Measurements from ENCODE around the gene ERFE.
A peak's percentile ranks its signal among the peaks of the same experiment; 100 is the strongest.

The ERFE gene

GRCh38 chr2:238117199-238118154 lies 41.3 kb upstream of the ERFE start:
- peaks cover 6% of the 10 kb centered on the region for H3K27me3 ChIP-seq (replicated peaks)
- H3K4me3 ChIP-seq (ENCODE audit: low read depth, low read length) = no peak overlapping the region
- no peak overlapping the region for H3K27ac ChIP-seq
- in situ Hi-C loops (cut with HindIII; ENCODE audit: low pct_ligation_motif_present, low sequenced_read_pairs) = no loop called here
- no peak for DNase-seq
- H3K36me3 ChIP-seq (replicated peaks) = no peaks in the 10 kb centered on the region
- TF ChIP-seq, protein P1, sequence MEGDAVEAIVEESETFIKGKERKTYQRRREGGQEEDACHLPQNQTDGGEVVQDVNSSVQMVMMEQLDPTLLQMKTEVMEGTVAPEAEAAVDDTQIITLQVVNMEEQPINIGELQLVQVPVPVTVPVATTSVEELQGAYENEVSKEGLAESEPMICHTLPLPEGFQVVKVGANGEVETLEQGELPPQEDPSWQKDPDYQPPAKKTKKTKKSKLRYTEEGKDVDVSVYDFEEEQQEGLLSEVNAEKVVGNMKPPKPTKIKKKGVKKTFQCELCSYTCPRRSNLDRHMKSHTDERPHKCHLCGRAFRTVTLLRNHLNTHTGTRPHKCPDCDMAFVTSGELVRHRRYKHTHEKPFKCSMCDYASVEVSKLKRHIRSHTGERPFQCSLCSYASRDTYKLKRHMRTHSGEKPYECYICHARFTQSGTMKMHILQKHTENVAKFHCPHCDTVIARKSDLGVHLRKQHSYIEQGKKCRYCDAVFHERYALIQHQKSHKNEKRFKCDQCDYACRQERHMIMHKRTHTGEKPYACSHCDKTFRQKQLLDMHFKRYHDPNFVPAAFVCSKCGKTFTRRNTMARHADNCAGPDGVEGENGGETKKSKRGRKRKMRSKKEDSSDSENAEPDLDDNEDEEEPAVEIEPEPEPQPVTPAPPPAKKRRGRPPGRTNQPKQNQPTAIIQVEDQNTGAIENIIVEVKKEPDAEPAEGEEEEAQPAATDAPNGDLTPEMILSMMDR (IDR thresholded peaks at IDR 0.05; ENCODE audit: low read depth, low read length, missing control alignments) = no peak

DNA sequence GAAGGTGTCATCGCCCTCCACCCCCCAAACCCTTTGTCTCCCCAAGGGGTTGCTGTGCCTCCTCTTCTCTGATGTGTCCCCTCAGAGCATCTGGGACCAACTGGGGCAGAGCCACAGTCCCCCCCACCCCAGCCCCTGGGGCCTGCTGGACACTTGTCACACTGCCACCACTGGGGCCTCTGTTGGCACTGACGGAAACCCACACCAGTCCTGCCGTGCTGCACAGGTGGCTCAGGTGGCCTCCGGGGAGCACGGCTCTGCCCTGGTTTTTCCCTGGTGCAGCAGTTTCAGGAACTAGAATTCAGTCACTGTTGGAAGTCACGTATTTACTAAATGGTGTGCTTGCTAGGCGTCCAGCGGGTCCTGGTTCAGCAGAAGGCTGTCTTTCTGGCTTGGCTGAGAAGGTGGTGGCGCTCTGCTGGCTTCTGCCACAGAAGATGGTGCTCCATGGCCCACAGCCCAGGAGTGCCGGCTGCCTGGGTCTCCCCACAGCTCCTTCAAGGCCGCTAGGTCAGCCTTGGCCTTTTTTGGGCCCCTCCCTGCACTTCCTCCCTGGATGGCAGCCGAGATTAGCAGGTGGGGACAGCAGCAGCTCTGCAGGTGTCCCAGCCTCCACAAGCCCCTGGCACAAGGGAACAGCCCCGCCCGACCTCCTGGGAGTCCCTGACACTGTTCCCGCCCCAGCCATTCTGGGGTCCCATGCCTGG lies 38.9 kb upstream of the ERFE start:
- DNase-seq = no peak
- Histone ChIP-seq H3K36me3 (replicated peaks) (no peaks in the 10 kb centered on the region), H3K27me3 (replicated peaks) (peaks cover 6% of the 10 kb centered on the region)

DNA sequence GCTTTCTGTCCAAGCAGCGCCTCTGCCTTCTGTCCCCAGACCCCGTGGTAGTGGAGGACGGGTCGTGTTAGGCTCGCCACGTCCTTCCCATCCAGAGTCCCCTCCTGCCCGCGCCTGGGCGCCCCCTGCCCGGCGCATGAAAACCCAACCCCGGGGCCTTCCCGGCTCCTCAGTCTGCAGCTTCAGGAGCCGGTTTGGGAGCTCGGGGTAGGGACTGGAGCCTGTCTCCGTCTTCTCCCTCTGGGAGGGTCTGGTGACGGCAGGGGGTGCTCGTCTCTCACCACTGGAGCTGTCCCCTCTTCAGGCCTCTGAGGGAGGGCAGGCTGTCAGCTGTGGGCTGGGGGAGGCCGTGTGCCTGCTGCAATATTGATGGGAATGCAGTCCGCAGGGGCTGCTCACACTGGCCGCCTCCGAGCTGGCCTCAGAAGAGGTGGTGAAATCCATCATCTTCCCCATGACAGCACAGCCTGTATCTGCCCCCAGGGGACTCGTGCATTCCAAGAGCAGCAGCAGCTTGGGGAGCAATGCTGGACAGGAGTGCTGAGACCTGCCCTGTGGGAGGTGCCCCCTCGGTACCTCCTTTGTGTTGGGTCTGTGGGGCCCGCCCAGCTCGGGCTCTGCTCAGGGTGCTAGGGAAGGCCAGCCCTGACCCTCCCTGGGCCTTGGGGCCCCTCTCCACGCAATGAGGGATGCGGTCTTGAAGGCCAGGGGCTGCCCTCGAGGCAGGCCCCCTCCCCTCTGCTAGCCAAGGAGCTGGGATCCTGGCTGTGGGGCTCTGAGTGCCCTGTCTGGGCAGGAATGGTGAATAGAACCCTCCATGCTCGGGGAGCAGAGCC lies 38.1 kb upstream of the ERFE start:
- no peaks in the 10 kb centered on the region for H3K36me3 ChIP-seq (replicated peaks)
- in situ Hi-C loops (cut with HindIII; ENCODE audit: low pct_ligation_motif_present, low sequenced_read_pairs) = no loop called here
- DNase-seq = no peak
- peaks cover 6% of the 10 kb centered on the region for H3K27me3 ChIP-seq (replicated peaks)
- TF ChIP-seq, protein P1 (IDR thresholded peaks at IDR 0.05; ENCODE audit: low read depth, low read length, missing control alignments) = peak; percentile 41
- no peak overlapping the region for H3K27ac ChIP-seq
- no peak overlapping the region for H3K4me3 ChIP-seq (ENCODE audit: low read depth, low read length)

More for the DNA sequence above, 38.9 kb upstream of the ERFE start:
- Histone ChIP-seq H3K4me3 (ENCODE audit: low read depth, low read length) (no peak overlapping the region), H3K27ac (no peak overlapping the region)
- TF ChIP-seq, protein P1 (IDR thresholded peaks at IDR 0.05; ENCODE audit: low read depth, low read length, missing control alignments) = no peak
- in situ Hi-C loops (cut with HindIII; ENCODE audit: low pct_ligation_motif_present, low sequenced_read_pairs) = no loop called here

GRCh38 chr2:238121511-238122286 lies 37.1 kb upstream of the ERFE start:
- in situ Hi-C loops (cut with HindIII; ENCODE audit: low pct_ligation_motif_present, low sequenced_read_pairs) = no loop called here
- Histone ChIP-seq H3K27ac (no peak overlapping the region), H3K27me3 (replicated peaks) (peaks cover 6% of the 10 kb centered on the region), H3K4me3 (ENCODE audit: low read depth, low read length) (no peak overlapping the region), H3K36me3 (replicated peaks) (no peaks in the 10 kb centered on the region)
- TF ChIP-seq, protein P1 (IDR thresholded peaks at IDR 0.05; ENCODE audit: low read depth, low read length, missing control alignments) = no peak
- DNase-seq = no peak
